Neural progenitor cell (in vitro differentiated cells): ENCODE measurements around the gene HMOX1. TPM values are rescaled to one million over a fixed set of nuclear protein-coding genes. Genes with fewer than 3 reads are reported as not detected.

ENCODE experiments used
- DNase-seq: peaks from one replicate; pipeline ENCODE4 v3.0.0-alpha.2; 2016; ENCODE audit warnings: low spot score
- H2AFZ ChIP-seq: fragments of 200-600 bp; sonication (generic); replicated peaks from 2 replicates; pipeline ENCODE4 v1.6.1; 2016; ENCODE audit warnings: antibody characterized with exemption
- H3F3A ChIP-seq: fragments of 200-600 bp; sonication (generic); 2 replicates; pipeline ENCODE4 v1.6.1; 2016; ENCODE audit warnings: antibody characterized with exemption, low read depth
- H3K27ac ChIP-seq: fragments of 200-600 bp; sonication (generic); 2 replicates; pipeline ENCODE4 v1.5.1; 2016; ENCODE audit warnings: mild to moderate bottlenecking
- H3K27me3 ChIP-seq: fragments of 200-600 bp; sonication (generic); 2 replicates; pipeline ENCODE4 v1.6.1; 2016; ENCODE audit warnings: mild to moderate bottlenecking, moderate library complexity
- H3K36me3 ChIP-seq: fragments of 200-600 bp; sonication (generic); 2 replicates; pipeline ENCODE4 v1.5.1; 2016
- H3K4me1 ChIP-seq: fragments of 200-600 bp; sonication (generic); 2 replicates; pipeline ENCODE4 v1.6.1; 2016; ENCODE audit warnings: mixed run types
- H3K4me2 ChIP-seq: fragments of 200-600 bp; sonication (generic); 2 replicates; pipeline ENCODE4 v1.6.1; 2016
- H3K4me3 ChIP-seq: fragments of 200-600 bp; sonication (generic); 2 replicates; pipeline ENCODE4 v1.5.1; 2016
- H3K79me2 ChIP-seq: fragments of 200-600 bp; sonication (generic); 2 replicates; pipeline ENCODE4 v1.6.1; 2016; ENCODE audit warnings: low read depth
- H3K9ac ChIP-seq: fragments of 200-600 bp; sonication (generic); 2 replicates; pipeline ENCODE4 v1.6.1; 2016
- H3K9me3 ChIP-seq: fragments of 200-600 bp; sonication (generic); 2 replicates; pipeline ENCODE4 v1.5.1; 2016; ENCODE audit warnings: low read depth
- H4K20me1 ChIP-seq: fragments of 200-600 bp; sonication (generic); 2 replicates; pipeline ENCODE4 v1.6.1; 2016; ENCODE audit warnings: low read depth
- H3K27ac Mint-ChIP-seq: 3 replicates; pipeline ENCODE4 v1.8.0; 2021; ENCODE audit warnings: mixed read lengths
- H3K27me3 Mint-ChIP-seq: 2 replicates; pipeline ENCODE4 v1.8.0; 2022; ENCODE audit warnings: low read depth, mild to moderate bottlenecking, inconsistent platforms, moderate library complexity, mixed read lengths; ENCODE audit not compliant: insufficient read depth
- H3K36me3 Mint-ChIP-seq: 3 replicates; pipeline ENCODE4 v1.8.0; 2021; ENCODE audit warnings: mixed read lengths
- H3K4me1 Mint-ChIP-seq: 3 replicates; pipeline ENCODE4 v1.8.0; 2021; ENCODE audit warnings: mixed read lengths
- H3K4me3 Mint-ChIP-seq: 3 replicates; pipeline ENCODE4 v1.8.0; 2021; ENCODE audit warnings: mild to moderate bottlenecking, moderate library complexity, mixed read lengths
- H3K9me3 Mint-ChIP-seq: 3 replicates; pipeline ENCODE4 v1.8.0; 2020; ENCODE audit warnings: mixed read lengths
- CTCF ChIP-seq: fragments of 200-600 bp; sonication (generic); IDR thresholded peaks from 2 replicates; pipeline ENCODE4 v1.5.1; 2017; ENCODE audit warnings: antibody characterized with exemption, mild to moderate bottlenecking
- EZH2 ChIP-seq: fragments of 200-600 bp; sonication (generic); IDR thresholded peaks from 2 replicates; pipeline ENCODE4 v1.6.1; 2017; ENCODE audit warnings: antibody characterized with exemption, mild to moderate bottlenecking, moderate library complexity
- EZH2phosphoT487 ChIP-seq: fragments of 200-600 bp; sonication (generic); IDR thresholded peaks from 2 replicates; pipeline ENCODE4 v1.6.1; 2017; ENCODE audit warnings: antibody characterized with exemption
- total RNA-seq: library from RNA; depleted of rRNA; stranded (reverse); fragments of >200 nt; gene quantifications from 2 replicates; pipeline ENCODE4 v1.2.3, GENCODE V29; 2015; ENCODE audit warnings: low replicate concordance

HMOX1 gene
- total RNA-seq, 1 donor from 2014 or later, result 2.4 TPM

DNA sequence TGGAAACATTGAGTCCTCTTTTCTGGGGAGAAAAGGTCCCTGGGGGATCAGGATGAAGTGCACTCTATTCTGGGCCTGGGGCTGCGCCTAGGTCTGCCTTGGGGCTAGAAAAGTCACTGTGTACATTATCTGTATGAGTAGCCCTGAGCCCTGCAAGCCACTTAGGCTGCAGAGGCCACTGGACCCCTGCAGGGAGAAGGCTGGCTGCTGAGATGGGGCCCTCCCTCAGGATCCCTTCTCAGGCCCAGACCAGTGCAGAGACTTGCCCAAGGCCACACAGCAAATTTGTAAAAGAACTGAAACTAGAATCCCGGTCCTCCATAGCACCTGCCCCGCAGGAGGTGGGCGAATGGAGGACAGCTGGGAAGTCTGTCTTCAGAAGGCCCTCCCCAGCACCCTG lies 26.8 kb upstream of the HMOX1 start:
- Mint-ChIP-seq H3K27ac (no peak overlapping the region), H3K36me3 (no peaks in the 10 kb centered on the region), H3K27me3 (peaks cover 9% of the 10 kb centered on the region), H3K4me1 (peaks cover 26% of the 10 kb centered on the region), H3K9me3 (no peaks in the 10 kb centered on the region), H3K4me3 (no peak overlapping the region)
- Histone ChIP-seq H4K20me1 (no peaks in the 10 kb centered on the region), H2AFZ (no peak overlapping the region), H3K27ac (no peak overlapping the region), H3K36me3 (no peaks in the 10 kb centered on the region), H3K4me3 (no peak overlapping the region), H3K79me2 (no peaks in the 10 kb centered on the region), H3K9me3 (no peaks in the 10 kb centered on the region), H3K4me1 (peaks cover 15% of the 10 kb centered on the region), H3K4me2 (no peak overlapping the region), H3K27me3 (peaks cover 10% of the 10 kb centered on the region), H3F3A (peaks cover 28% of the 10 kb centered on the region), H3K9ac (no peak overlapping the region)
- no peak for DNase-seq
- TF ChIP-seq EZH2phosphoT487 (no peak), EZH2 (no peak), CTCF (no peak)

DNA sequence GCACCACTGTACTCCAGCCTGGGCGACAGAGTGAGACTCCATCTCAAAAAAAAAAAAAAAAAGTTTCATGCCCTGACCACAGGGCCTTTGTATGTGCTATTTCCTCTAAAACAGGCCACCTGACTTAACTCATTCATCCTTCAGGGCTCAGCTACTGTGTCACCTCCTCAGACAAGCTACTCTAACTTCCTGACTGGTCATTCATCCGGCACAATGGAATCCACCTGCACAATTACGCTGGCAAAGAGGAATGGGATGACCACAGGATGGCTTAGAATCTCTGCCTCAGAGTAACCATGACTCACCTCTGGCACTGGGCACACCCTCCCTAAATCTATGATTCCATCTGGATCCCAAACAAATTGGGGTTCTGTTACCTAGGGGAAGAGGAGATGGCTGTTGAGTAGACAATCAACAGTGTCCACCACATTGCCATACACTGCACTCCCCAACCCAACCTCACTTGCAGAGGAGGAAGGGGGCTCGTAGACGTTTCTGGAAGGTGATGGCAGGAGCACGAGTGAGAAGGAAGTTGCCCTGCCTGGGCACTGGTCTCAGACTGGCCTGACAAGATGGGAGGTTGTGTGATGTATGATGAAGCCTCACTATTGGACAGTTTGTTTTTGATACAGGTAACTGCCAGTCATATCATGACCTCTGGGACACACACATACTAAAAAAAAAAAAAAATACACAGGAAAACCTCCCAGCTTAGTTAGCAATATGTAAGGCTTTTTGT lies 22.8 kb upstream of the HMOX1 start:
- DNase-seq, result no peak
- no peaks in the 10 kb centered on the region for H3K4me1 ChIP-seq
- Mint-ChIP-seq H3K4me1 (peaks cover 4% of the 10 kb centered on the region), H3K36me3 (no peaks in the 10 kb centered on the region), H3K27me3 (peaks cover 5% of the 10 kb centered on the region), H3K4me3 (no peak overlapping the region), H3K9me3 (no peaks in the 10 kb centered on the region), H3K27ac (no peak overlapping the region)
- no peak overlapping the region for H3K4me3 ChIP-seq
- TF ChIP-seq EZH2phosphoT487 (no peak), EZH2 (no peak), CTCF (no peak)
- H3K27ac ChIP-seq, result no peak overlapping the region
- H3K27me3 ChIP-seq, result no peaks in the 10 kb centered on the region
- H3K9me3 ChIP-seq, result no peaks in the 10 kb centered on the region
- no peak overlapping the region for H3K9ac ChIP-seq
- H3K4me2 ChIP-seq, result no peak overlapping the region
- no peak overlapping the region for H2AFZ ChIP-seq
- no peaks in the 10 kb centered on the region for H4K20me1 ChIP-seq
- no peaks in the 10 kb centered on the region for H3K79me2 ChIP-seq
- H3F3A ChIP-seq, result no peaks in the 10 kb centered on the region
- H3K36me3 ChIP-seq, result no peaks in the 10 kb centered on the region

GRCh38 chr22:35359380-35360065 lies 21.4 kb upstream of the HMOX1 start:
- Histone ChIP-seq H3K27me3 (no peaks in the 10 kb centered on the region), H3K4me3 (no peak overlapping the region), H4K20me1 (no peaks in the 10 kb centered on the region), H3K27ac (no peak overlapping the region), H3F3A (no peaks in the 10 kb centered on the region), H3K9me3 (no peaks in the 10 kb centered on the region), H3K4me2 (no peak overlapping the region), H3K9ac (no peak overlapping the region), H3K79me2 (no peaks in the 10 kb centered on the region), H3K36me3 (no peaks in the 10 kb centered on the region), H2AFZ (peak overlapping the region; percentile 13), H3K4me1 (no peaks in the 10 kb centered on the region)
- Mint-ChIP-seq H3K9me3 (no peaks in the 10 kb centered on the region), H3K27ac (no peak overlapping the region), H3K4me1 (peaks cover 4% of the 10 kb centered on the region), H3K4me3 (no peak overlapping the region), H3K36me3 (no peaks in the 10 kb centered on the region), H3K27me3 (peaks cover 10% of the 10 kb centered on the region)
- no peak for DNase-seq
- TF ChIP-seq CTCF, result no peak
